Measurements from ENCODE around the gene TMEM143. TPM values are rescaled to one million over a fixed set of nuclear protein-coding genes. Genes with fewer than 3 reads are reported as not detected.
"Not testable (repeated sequence)": the region's sequence is repeated elsewhere in the genome, so short reads cannot be mapped to it uniquely, and the experiment has no call there.

The TMEM143 gene
- total RNA-seq, 1 donor from 2014 or later, result 4.9 TPM

DNA sequence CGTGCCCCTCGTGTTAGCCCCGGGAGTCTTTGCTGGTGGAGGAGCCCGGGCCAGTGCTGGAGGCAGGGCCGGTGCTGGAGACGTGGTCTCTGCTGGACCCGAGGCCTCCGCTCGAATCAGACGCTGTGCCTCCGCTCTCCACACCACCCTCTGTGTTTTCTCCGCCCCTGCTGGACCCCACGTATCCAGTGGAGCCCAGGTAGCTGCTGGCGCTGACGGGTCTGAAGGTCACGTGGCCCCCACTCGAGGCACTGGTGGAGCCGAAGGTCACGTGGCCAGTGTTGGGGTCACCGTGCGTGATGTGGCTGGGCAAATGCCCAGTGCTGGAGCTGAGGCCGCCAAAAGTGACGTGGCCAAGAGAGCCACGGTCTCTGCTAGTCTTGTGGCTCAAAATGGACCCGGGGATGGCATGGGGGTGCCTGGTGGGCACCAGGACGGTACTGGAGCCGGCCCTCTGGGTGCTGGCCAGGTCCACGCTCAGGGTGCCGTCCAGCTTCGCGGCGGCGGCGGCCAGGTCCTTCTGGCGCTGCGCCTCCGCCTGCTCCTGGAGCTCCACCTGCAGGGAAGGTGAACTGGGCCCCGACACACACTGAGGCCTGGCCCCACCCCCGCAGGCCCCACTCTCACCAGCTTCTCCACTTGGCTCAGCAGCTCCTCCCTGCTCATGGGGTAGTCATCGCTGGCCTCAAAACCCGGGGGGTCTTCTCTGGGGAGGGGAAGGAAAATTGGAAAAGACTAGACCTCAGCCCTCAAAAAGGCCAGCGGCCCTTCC, 66.6 kb downstream of the TMEM143 start:
- no peak for DNase-seq (ENCODE audit: low read depth)

DNA sequence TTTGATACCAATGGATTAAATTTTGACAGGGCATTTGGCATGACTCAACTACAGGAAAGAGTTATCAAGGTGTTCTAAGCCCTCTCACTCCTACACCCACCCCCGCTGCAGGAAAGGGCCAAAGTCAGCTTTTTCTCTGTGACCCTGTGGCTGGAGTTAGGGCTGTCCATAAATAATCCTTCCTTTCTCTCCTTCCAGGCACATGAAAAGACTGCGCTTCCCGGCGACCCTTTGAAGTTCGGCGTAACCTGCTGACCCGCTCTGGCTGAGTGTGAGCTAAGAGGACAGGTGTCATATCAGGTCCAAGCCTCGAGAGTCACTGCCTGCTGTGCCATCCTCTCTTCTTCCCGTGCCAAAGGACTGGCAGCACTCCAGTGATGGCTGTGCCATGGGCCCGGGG, 68.3 kb downstream of the TMEM143 start:
- no peak for DNase-seq (ENCODE audit: low read depth)

DNA sequence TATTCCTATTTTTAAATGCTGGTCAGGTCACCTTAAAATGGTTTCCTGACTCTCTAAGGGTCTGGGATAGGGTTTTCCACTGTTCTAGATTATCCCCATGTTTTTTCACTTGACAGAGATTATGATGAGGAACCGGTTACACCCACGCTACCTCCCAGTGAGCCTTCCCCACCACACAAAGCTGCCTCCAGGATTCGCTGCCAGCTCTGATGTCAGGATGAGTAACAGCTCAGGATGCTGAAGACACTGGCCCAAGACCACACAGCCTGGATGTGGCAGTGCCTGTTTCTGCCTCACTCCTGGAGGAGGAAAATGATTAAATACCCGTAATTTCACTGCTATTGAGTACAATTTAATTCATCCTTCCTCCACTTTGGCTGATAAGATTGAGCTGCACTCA, 70.9 kb downstream of the TMEM143 start:
- peak; percentile 40 for DNase-seq (ENCODE audit: low read depth)

DNA sequence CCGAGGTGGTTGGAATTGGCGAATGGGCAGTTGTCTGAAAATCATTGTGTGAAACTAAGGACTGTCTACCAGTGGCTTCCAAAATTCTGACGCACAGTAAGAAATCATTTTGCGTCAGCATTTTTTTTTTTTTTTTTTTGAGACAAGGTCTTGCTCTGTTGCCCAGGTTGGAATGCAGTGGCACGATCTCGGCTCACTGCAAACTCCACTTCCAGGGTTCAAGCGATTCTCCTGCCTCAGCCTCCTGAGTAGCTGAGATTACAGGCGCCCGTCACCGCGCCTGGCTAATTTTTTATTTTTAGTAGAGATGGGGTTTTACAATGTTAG, 72.3 kb downstream of the TMEM143 start:
- DNase-seq (ENCODE audit: low read depth), result not testable (repeated sequence)

DNA sequence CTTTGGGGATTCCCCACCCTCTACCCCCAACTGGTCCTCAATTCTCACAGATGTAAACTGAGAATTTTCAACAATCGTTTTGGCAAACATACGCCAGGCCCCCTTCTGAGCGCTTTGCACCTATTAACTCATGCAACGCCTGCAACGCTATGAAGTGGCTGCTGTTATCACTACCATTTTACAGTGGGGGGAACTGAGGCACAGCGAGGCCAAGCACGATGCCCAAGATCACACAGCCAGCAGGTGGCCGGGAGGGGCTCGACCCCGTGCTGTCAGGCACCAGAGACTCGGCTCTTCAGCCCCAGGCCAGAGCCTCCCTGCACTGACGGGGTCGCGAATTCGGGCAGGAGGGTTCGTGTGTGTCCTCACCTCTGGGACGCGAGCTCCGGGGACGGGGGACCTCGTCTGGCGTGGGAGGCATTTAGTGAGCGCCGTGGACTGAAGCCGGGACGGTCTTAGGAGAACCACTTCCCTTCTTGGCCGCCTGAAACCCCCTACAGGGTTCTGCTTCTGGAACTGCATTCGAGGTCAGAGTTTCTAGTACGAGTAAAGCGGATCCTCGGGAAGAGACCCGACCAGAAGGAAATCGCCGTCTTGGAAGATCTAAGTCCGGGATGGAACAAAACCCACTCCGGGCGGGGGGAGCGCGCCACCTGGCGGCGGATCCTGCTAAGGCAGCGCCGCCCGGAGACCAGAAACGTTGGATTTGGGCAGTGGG, 72.8 kb downstream of the TMEM143 start:
- DNase-seq (ENCODE audit: low read depth), result peak; percentile 60

GRCh38 chr19:48290401-48290770, 73.4 kb downstream of the TMEM143 start:
- peak; percentile 24 for DNase-seq (ENCODE audit: low read depth)

- DNase-seq (ENCODE audit: low read depth), result no peak
These were observed 76.0 kb downstream of the TMEM143 start for GRCh38 chr19:48287748-48288147.

DNA sequence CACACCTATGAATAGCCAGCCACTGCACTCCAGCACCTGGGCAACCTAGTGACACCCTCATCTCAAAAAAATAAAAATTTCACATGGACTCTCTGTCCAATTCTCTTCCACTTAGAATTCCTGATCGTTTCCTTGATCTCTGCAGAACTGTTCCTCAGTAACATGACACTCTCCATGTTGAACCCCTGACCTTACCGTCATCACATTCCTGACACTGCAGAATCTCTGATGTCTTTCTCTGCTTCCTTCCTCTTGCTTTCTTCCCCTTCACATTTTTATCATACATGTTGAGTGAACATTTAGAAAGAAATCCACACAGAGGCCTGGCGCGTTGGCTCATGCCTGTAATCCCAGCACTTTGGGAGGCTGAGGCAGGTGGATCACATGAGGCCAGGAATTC, 78.8 kb downstream of the TMEM143 start:
- DNase-seq (ENCODE audit: low read depth), result no peak

DNA sequence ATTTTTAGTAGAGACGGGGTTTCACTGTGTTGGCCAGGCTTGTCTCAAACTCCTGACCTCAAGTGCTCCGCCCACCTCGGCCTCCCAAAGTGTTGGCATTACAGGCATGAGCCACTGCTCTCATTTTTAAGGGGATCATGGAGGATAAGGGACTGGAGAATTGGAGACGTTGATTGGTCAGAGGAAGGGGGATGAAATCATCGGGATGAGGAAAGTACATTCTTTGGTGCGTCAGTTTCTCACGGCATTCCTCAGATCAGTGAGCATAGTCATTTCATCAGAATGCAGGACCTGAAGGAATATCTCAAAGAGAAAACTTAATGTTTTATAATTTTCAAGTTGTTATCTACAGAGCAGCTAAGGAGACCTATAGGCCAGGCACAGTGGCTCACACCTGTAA, 79.8 kb downstream of the TMEM143 start:
- no peak for DNase-seq (ENCODE audit: low read depth)

Other genes starting within 250 kb of the TMEM143 start
- 8.8 and 27.3 TPM in 2 replicates for gene LIG1, start 193.6 kb downstream of the TMEM143 start, total RNA-seq
- gene ZSWIM9, start 193.3 kb downstream of the TMEM143 start, total RNA-seq, result 1.0 and 5.6 TPM in 2 replicates
- 5.0 and 16.3 TPM in 2 replicates for gene CARD8, start 108.0 kb downstream of the TMEM143 start, total RNA-seq
- 2.6 and 3.1 TPM in 2 replicates for gene ZNF114, start 93.9 kb downstream of the TMEM143 start, total RNA-seq
- 30.3 and 48.8 TPM in 2 replicates for gene EMP3, start 38.4 kb downstream of the TMEM143 start, total RNA-seq
- gene SYNGR4, start 427 bp upstream of the TMEM143 start, total RNA-seq, result not detected in 2 replicates
- gene KDELR1, start 27.6 kb upstream of the TMEM143 start, total RNA-seq, result 63.7 and 116 TPM in 2 replicates
- 0.17 and 0.25 TPM in 2 replicates for gene GRIN2D, start 29.7 kb upstream of the TMEM143 start, total RNA-seq
- 41.7 and 50.3 TPM in 2 replicates for gene GRWD1, start 82.0 kb upstream of the TMEM143 start, total RNA-seq
- 0.35 and 1.3 TPM in 2 replicates for gene KCNJ14, start 91.6 kb upstream of the TMEM143 start, total RNA-seq
- 44.3 and 58.4 TPM in 2 replicates for gene CYTH2, start 105.4 kb upstream of the TMEM143 start, total RNA-seq
- 1.1 and 1.2 TPM in 2 replicates for gene LMTK3, start 147.9 kb upstream of the TMEM143 start, total RNA-seq
- not detected in 2 replicates for gene SULT2B1, start 188.2 kb upstream of the TMEM143 start, total RNA-seq
- gene SPACA4, start 242.8 kb upstream of the TMEM143 start, total RNA-seq, result not detected in 2 replicates

All from renal cortical epithelial cell (primary cell).